Body of pancreas (tissue), 2 donors: Measurements from ENCODE around the gene POLR3H. TPM values are rescaled to one million over a fixed set of nuclear protein-coding genes. Genes with fewer than 3 reads are reported as not detected.

Experiments used
- total RNA-seq, 2 donors: library from RNA; depleted of rRNA; stranded (reverse); fragments of >200 nt; gene quantifications; one replicate each; pipeline ENCODE4 v1.1.0, GENCODE V29; 2016

The POLR3H gene
- total RNA-seq, 2 donors from 2014 or later, result 18.9 to 24.7 TPM

Other genes with a start within 250 kb of the POLR3H start
- gene ZC3H7B, start 242.9 kb downstream of the POLR3H start, total RNA-seq, result 10 to 100 TPM; 29.8 to 34.3 TPM
- 10 to 100 TPM; 10.9 to 29.0 TPM for gene TEF, start 162.5 kb downstream of the POLR3H start, total RNA-seq
- gene TOB2, start 97.7 kb downstream of the POLR3H start, total RNA-seq, result 10 to 100 TPM; 23.1 to 27.2 TPM
- gene PHF5A, start 75.8 kb downstream of the POLR3H start, total RNA-seq, result 10 to 100 TPM; 15.5 to 19.2 TPM
- gene ACO2, start 75.4 kb downstream of the POLR3H start, total RNA-seq, result 10 to 100 TPM; 32.7 to 75.5 TPM
- 10 to 100 TPM; 30.0 to 42.8 TPM for gene CSDC2, start 16.5 kb upstream of the POLR3H start, total RNA-seq
- gene PMM1, start 45.4 kb upstream of the POLR3H start, total RNA-seq, result 10 to 100 TPM; 49.3 to 54.1 TPM
- 10 to 100 TPM; 11.2 to 17.1 TPM for gene DESI1, start 76.6 kb upstream of the POLR3H start, total RNA-seq
- 100 to 1,000 TPM in 1 of 2 donors, 10 to 100 TPM in 1; 68.7 to 102 TPM for gene XRCC6, start 76.8 kb upstream of the POLR3H start, total RNA-seq
- 10 to 100 TPM; 33.3 to 50.6 TPM for gene SNU13, start 144.4 kb upstream of the POLR3H start, total RNA-seq
- gene MEI1, start 155.0 kb upstream of the POLR3H start, total RNA-seq, result not detected